SJSA1 (cell line): ENCODE results near the gene RTEL1. TPM values are rescaled to one million over a fixed set of nuclear protein-coding genes. Genes with fewer than 3 reads are reported as not detected.
"Not testable (repeated sequence)": the region's sequence is repeated elsewhere in the genome, so short reads cannot be mapped to it uniquely, and the experiment has no call there.

Experiments used
- DNase-seq, 2 experiments: peaks; one replicate each; pipeline ENCODE4 v3.0.0-alpha.2; 2015 to 2020; ENCODE audit warnings: low spot score in 2 of 2, low read depth in 1 of 2
- H3K27ac ChIP-seq: fragments of 250-450 bp; sonication (Bioruptor Pico); 2 replicates; pipeline ENCODE4 v1.5.1; 2020; ENCODE audit warnings: mild to moderate bottlenecking, moderate library complexity
- H3K27me3 ChIP-seq: fragments of 250-450 bp; sonication (Bioruptor Pico); replicated peaks from 2 replicates; pipeline ENCODE4 v1.5.1; 2020; ENCODE audit warnings: mild to moderate bottlenecking, moderate library complexity
- H3K36me3 ChIP-seq: fragments of 250-450 bp; sonication (Bioruptor Pico); 2 replicates; pipeline ENCODE4 v1.5.1; 2020; ENCODE audit warnings: mild to moderate bottlenecking
- H3K4me1 ChIP-seq: fragments of 250-450 bp; sonication (Bioruptor Pico); replicated peaks from 2 replicates; pipeline ENCODE4 v1.6.1; 2021; ENCODE audit warnings: mild to moderate bottlenecking
- H3K4me3 ChIP-seq: fragments of 250-450 bp; sonication (Bioruptor Pico); 2 replicates; pipeline ENCODE4 v1.5.1; 2020; ENCODE audit warnings: mild to moderate bottlenecking
- H3K9me3 ChIP-seq: fragments of 250-450 bp; sonication (Bioruptor Pico); replicated peaks from 2 replicates; pipeline ENCODE4 v1.5.1; 2020; ENCODE audit warnings: mild to moderate bottlenecking
- total RNA-seq: library from RNA; depleted of rRNA; stranded (reverse); fragments of >200 nt; shearing (Covaris generic); gene quantifications from 2 replicates; pipeline ENCODE4 v1.2.3, GENCODE V29; 2014; rRNA removed

Gene RTEL1, protein sequence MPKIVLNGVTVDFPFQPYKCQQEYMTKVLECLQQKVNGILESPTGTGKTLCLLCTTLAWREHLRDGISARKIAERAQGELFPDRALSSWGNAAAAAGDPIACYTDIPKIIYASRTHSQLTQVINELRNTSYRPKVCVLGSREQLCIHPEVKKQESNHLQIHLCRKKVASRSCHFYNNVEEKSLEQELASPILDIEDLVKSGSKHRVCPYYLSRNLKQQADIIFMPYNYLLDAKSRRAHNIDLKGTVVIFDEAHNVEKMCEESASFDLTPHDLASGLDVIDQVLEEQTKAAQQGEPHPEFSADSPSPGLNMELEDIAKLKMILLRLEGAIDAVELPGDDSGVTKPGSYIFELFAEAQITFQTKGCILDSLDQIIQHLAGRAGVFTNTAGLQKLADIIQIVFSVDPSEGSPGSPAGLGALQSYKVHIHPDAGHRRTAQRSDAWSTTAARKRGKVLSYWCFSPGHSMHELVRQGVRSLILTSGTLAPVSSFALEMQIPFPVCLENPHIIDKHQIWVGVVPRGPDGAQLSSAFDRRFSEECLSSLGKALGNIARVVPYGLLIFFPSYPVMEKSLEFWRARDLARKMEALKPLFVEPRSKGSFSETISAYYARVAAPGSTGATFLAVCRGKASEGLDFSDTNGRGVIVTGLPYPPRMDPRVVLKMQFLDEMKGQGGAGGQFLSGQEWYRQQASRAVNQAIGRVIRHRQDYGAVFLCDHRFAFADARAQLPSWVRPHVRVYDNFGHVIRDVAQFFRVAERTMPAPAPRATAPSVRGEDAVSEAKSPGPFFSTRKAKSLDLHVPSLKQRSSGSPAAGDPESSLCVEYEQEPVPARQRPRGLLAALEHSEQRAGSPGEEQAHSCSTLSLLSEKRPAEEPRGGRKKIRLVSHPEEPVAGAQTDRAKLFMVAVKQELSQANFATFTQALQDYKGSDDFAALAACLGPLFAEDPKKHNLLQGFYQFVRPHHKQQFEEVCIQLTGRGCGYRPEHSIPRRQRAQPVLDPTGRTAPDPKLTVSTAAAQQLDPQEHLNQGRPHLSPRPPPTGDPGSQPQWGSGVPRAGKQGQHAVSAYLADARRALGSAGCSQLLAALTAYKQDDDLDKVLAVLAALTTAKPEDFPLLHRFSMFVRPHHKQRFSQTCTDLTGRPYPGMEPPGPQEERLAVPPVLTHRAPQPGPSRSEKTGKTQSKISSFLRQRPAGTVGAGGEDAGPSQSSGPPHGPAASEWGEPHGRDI (N-terminal part only)
- total RNA-seq: 8.4 and 11.0 TPM in 2 replicates

DNA sequence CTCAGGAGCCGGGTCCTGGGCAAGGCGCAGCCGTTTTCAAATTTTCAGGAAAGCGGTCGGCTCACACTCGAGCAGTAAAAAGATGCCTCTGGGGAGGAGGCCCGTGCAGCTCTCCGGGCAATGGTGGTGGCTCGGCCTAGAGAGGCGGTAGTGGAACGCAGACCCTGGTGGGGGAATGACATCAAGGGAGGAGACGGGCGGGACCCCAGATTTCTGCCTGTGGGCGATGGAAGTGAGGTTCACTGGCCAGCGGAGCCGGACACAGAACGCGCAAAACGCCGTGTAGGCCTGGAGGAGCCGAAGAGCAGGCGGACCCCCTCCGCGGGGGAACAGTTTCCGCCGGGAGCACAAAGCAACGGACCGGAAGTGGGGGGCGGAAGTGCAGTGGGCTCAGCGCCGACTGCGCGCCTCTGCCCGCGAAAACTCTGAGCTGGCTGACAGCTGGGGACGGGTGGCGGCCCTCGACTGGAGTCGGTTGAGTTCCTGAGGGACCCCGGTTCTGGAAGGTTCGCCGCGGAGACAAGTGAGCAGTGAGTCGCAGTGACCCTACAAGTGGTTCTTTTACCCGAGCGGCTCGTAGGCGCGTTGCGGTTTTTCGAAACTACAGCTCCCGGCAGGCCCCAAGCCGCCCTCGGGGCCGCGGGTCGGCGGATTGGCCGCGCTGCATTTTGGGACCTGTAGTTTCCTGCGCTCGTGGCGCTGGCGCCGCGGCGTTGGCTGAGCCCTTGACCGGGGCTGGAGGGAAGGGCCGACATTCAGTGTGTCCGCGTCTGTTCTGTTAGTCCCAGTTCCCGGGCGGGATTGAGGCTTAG lies at the start of gene RTEL1:
TSS of gene RTEL1 (plus strand) at position 376 of the 812 bp plus-strand sequence. CDS start 1,091 bp downstream, outside the sequence.
- peaks cover 14% of the 10 kb centered on the region for H3K27me3 ChIP-seq
- no peaks in the 10 kb centered on the region for H3K9me3 ChIP-seq
- peaks cover 28% of the 10 kb centered on the region for H3K36me3 ChIP-seq
- H3K4me3 ChIP-seq: peak within 1 kb of the TSS; percentile 72
- peak; percentile 89 to 96 for DNase-seq
- peak within 1 kb of the TSS; percentile 42 for H3K27ac ChIP-seq
- peaks cover 16% of the 10 kb centered on the region for H3K4me1 ChIP-seq

DNA sequence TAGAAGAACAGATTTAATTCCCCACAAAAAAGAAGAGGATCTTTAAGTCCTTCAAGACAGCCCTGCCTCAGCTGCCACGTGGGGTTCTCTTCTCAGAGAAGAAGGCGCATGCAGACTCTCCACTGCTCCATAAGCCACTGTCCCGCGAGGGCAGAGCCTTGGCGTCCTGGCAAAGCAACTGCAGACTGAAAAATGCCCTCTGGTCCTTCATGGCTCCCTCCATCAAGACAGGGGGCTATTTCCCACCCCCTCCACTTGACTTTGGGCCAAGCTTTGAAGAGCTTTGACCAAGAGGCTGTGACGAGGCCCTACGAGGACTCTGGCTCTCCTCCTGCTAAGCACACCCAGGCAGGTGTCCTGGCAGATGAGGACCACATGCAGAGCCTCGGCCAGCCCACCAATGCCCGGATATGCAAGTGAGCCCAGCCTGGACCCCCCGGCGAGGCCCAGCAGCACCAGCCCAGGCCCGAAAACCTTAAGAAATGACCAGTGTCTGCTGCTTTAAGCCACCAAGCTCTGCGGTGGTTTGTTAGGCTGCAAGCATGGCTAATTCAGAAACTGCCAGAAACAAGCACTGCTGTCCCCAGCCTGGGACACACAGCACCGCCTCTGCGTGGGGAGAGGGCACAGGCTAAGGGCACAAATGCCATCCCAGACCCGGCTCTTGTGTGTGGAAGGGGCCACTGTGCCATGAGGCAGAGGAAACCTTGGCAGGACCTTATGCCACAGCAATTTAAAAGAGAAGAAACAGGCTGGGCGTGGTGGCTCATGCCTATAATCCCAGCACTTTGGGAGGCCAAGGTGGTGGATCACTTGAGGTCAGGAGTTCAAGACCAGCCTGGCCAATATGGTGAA lies 47.3 kb upstream of the RTEL1 start:
- DNase-seq: no peak
- peaks cover 16% of the 10 kb centered on the region for H3K36me3 ChIP-seq
- H3K4me3 ChIP-seq: no peak overlapping the region
- no peaks in the 10 kb centered on the region for H3K4me1 ChIP-seq
- no peaks in the 10 kb centered on the region for H3K27me3 ChIP-seq
- H3K9me3 ChIP-seq: no peaks in the 10 kb centered on the region
- no peak overlapping the region for H3K27ac ChIP-seq

DNA sequence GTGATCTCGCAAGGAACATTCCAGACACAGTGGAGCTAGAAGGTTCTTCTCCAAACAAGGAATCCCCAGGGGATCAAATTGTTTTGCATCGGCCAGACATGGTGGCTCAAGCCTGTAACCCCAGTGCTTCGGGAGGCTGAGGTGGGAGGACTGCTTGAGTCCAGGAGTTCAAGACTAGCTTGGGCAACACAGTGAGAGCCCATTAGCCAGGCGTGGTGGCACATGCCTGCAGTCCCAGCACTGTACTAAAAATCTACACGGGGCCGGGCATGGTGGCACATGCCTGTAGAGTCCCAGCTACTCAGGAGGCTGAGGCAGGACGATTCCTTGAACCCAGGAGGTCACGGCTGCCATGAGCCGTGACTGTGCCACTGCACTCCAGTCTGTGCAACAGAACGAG lies 46.5 kb upstream of the RTEL1 start:
- H3K27me3 ChIP-seq: no peaks in the 10 kb centered on the region
- no peaks in the 10 kb centered on the region for H3K4me1 ChIP-seq
- no peak for DNase-seq
- H3K4me3 ChIP-seq: no peak overlapping the region
- H3K36me3 ChIP-seq: peaks cover 23% of the 10 kb centered on the region
- H3K9me3 ChIP-seq: no peaks in the 10 kb centered on the region
- no peak overlapping the region for H3K27ac ChIP-seq

DNA sequence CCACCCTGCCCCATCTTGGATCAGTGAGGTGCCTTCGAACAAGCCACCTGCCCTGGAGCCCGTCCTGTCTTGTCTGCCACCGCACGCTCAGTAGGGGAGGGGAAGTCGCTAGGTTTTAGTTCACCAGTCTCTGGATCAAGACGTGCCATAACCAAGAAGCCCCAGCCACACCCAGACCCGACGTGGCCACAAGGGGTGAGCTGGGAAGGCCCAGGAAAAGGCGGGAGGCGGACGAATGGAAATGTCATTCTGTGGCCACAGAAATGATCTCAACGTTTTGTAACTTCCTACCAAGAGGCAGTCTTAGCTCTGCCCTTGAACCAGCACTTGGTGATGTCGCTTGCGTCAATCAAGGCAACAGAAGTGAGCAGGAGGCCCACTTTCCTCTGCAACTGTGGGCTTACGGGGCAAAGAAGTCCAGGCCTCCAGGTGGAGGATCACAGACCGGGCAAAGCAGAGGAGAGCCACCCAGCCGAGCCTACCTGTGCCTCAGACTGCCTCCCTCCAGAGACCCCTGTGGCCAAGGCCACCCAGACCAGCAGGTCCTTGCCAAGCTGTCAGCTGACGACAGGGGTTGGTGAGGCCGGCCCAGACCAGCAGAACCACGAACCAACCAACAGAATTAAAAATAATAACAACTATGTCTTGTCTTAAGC lies 45.7 kb upstream of the RTEL1 start:
- no peak for DNase-seq
- Histone ChIP-seq H3K27ac (no peak overlapping the region), H3K9me3 (no peaks in the 10 kb centered on the region), H3K27me3 (no peaks in the 10 kb centered on the region), H3K4me1 (no peaks in the 10 kb centered on the region), H3K36me3 (peaks cover 28% of the 10 kb centered on the region), H3K4me3 (no peak overlapping the region)

DNA sequence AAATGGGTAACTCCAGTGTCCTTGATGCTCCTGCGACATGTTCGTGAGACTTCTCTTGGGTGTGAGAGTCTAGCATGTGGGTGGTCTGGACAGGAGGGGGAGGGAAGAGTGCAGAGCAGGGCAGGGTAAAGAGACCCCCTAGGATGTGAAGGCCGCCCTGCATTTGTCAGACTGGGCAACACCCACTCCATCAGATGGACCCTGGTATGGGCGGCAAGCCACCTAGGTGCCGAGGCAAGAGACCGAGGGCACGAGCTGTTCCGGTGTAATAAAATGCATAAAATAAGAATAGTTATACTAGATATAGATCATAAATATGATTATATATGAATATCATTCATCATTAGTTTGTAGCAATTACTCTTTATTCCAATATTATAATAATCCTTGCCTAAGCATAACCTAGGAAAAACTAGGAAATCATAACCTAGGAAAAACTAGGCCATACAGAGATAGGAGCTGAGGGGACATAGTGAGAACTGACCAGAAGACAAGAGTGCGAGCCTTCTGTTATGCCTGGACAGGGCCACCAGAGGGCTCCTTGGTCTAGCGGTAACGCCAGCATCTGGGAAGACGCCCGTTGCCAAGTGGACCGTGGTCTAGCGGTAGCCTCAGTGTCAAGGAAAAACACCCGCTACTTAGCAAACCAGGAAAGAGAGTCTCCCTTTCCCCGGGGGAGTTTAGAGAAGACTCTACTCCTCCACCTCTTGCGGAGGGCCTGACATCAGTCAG lies 44.1 kb upstream of the RTEL1 start:
- DNase-seq: not testable (repeated sequence)

DNA sequence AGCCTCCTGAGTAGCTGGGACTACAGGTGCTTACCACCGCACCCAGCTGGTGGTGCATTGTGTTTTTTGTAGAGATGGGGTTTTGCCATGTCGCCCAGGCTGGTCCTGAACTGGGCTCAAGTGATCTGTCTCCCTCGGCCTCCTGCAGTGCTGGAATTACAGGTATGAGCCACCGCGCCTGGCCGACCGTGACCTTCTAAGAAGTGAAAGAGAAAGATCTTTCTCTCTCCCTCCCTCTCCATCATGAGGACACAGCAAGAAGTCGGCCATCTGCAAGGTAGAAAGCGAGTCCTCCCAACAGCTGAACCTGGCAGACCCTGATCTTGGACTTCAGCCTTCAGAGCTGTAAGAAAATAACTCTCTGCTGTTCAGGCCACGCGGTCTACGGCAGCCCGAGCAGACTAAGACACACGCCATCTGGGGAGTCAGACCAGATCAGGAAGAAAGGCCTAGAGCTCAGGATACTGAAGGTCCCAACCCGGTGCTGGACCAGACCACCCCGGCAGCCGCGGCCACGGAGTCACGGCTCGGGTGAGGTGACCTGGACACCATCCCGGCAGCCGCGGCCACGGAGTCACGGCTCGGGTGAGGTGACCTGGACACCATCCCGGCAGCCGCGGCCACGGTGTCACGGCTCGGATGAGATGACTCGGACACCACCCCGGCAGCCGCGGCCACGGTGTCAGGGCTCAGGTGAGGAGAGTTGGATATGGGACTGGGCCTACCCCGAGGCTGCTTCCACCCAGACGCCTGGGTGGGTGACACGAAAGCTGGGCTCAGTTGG lies 40.8 kb upstream of the RTEL1 start:
- no peak overlapping the region for H3K27ac ChIP-seq
- no peak for DNase-seq
- H3K36me3 ChIP-seq: peaks cover 36% of the 10 kb centered on the region
- H3K27me3 ChIP-seq: no peaks in the 10 kb centered on the region
- no peaks in the 10 kb centered on the region for H3K4me1 ChIP-seq
- no peaks in the 10 kb centered on the region for H3K9me3 ChIP-seq
- H3K4me3 ChIP-seq: no peak overlapping the region

More for the DNA sequence above, 44.1 kb upstream of the RTEL1 start:
- H3K9me3 ChIP-seq, H3K27ac ChIP-seq, H3K4me3 ChIP-seq, H3K27me3 ChIP-seq, H3K4me1 ChIP-seq: not testable (repeated sequence)
- H3K36me3 ChIP-seq: peaks cover 36% of the 10 kb centered on the region

DNA sequence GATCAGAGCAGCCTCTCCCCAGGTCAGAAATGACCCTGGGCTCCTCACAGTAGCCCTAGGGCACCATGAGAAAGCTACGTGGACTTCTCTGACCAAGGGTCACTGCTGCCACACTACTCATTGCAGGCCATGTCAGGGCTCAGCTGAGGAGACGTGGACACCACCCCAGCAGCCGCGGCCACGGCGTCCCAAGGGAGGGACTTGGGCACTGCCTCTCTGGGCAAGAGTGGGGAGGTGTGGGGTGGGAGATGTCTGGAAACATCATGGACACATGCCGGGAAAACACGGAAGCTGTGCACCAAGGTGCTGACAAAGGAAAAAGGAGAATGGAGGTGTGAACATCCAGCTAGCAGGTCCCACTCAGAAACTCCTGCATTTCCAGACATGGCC lies 40.2 kb upstream of the RTEL1 start:
- Histone ChIP-seq H3K4me3 (no peak overlapping the region), H3K27me3 (no peaks in the 10 kb centered on the region), H3K9me3 (no peaks in the 10 kb centered on the region), H3K27ac (no peak overlapping the region), H3K36me3 (peaks cover 36% of the 10 kb centered on the region), H3K4me1 (no peaks in the 10 kb centered on the region)
- DNase-seq: no peak

DNA sequence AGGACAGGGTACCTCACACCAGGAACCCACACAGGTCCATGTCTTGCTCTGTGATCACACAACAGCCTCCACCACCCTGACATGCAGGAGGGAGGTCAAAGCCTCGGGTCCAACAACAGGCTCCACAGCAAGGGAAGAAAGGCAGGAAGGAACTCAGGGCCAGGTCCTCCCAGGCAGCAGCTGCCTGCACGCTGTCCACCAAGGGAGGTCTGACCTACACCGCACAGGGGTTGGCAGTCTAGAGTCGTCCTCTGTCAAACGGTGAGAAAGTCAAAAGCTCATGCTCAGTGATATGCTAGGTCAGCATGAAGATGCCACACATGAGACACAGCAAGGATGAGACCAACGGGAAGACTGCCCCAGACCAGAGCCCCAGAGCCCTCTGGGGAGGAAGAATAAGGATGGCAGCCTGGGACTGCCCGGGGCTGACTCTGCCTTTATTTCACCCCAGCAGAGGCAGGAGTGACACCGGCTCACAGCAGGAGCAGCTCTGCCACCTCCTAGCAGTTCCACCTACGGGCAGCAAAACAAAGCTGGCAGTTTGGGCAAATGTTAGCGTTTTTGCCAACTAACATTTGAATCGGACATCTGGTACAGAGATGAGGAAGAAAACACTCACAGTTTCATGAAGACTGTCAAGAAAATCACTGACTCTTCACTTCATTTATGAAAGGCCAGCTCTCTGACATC lies 39.7 kb upstream of the RTEL1 start:
- Histone ChIP-seq H3K9me3 (no peaks in the 10 kb centered on the region), H3K4me3 (no peak overlapping the region), H3K27ac (no peak overlapping the region), H3K27me3 (no peaks in the 10 kb centered on the region), H3K4me1 (no peaks in the 10 kb centered on the region), H3K36me3 (peaks cover 36% of the 10 kb centered on the region)
- no peak for DNase-seq

DNA sequence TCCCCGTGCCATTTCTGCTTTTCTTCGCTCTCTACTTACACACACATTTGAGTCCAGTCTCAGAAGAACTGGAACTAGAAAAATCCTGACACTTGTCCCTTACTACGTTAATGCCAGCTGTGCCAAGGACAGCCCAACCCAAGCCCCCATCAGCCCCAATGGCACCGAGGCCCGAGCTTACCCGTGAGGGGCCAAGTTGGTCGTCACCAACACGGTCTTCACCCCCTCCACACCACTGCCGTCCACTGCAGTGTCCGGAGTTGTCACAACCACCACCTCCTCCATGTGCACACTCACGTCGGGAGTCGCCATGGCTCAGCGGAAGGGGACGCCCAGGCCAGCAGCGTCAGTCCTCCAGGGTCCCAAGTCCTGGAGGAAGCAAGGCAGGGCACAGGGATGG lies 39.0 kb upstream of the RTEL1 start:
- Histone ChIP-seq H3K36me3 (peaks cover 30% of the 10 kb centered on the region), H3K4me3 (no peak overlapping the region), H3K4me1 (no peaks in the 10 kb centered on the region), H3K9me3 (no peaks in the 10 kb centered on the region), H3K27me3 (no peaks in the 10 kb centered on the region), H3K27ac (no peak overlapping the region)
- DNase-seq: no peak

DNA sequence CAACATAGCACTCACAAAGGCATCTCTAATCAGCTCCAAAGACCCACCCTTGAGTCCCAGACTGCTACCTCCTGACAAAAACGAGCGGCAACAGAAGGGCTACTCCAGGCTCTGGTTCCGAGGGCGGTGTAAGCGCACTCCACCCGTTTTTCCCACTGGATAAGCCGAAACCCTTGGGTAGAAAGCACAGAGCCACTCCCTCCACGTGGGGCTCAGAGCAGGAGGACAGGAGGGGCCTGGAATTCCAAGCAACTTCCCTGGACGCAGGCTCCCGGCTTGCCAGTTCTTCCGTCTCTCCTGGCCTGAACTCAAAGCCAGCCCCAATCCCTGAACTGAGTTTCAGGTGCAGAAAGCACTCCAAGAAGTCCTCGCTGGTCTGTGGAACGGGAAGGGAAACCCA lies 38.6 kb upstream of the RTEL1 start:
- Histone ChIP-seq H3K27me3 (no peaks in the 10 kb centered on the region), H3K9me3 (no peaks in the 10 kb centered on the region), H3K4me3 (no peak overlapping the region), H3K27ac (no peak overlapping the region), H3K4me1 (no peaks in the 10 kb centered on the region), H3K36me3 (peaks cover 30% of the 10 kb centered on the region)
- no peak for DNase-seq
